ENCODE results near the gene SLC66A1.

DNA sequence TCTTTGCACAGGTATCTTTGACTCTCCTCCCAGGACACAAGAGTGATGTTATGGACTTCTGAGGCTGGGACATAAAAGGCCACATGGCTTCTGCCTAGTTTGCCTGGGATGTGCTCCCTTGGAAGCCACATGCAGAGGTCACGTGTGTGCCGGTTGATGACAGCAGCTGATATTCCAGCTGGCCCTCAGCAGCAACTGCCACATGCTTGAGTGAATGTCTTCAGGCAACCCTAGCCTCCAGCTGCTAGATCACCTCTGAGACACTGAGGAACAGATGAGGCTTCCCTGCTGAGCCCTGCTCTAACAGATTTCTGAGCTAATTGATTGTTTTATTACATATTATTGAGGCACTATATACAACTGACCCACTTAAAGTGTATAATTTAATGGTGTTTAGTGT is 11.9 kb upstream of the SLC66A1 start:
- TF ChIP-seq, protein P1, sequence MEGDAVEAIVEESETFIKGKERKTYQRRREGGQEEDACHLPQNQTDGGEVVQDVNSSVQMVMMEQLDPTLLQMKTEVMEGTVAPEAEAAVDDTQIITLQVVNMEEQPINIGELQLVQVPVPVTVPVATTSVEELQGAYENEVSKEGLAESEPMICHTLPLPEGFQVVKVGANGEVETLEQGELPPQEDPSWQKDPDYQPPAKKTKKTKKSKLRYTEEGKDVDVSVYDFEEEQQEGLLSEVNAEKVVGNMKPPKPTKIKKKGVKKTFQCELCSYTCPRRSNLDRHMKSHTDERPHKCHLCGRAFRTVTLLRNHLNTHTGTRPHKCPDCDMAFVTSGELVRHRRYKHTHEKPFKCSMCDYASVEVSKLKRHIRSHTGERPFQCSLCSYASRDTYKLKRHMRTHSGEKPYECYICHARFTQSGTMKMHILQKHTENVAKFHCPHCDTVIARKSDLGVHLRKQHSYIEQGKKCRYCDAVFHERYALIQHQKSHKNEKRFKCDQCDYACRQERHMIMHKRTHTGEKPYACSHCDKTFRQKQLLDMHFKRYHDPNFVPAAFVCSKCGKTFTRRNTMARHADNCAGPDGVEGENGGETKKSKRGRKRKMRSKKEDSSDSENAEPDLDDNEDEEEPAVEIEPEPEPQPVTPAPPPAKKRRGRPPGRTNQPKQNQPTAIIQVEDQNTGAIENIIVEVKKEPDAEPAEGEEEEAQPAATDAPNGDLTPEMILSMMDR (IDR thresholded peaks at IDR 0.05; ENCODE audit: low read length): no peak
- TF ChIP-seq EZH2phosphoT487 (IDR thresholded peaks at IDR 0.05; ENCODE audit: low read length): no peak

Data from MM.1S (cell line).